Measurements from ENCODE around the gene NPFF. TPM values are rescaled to one million over a fixed set of nuclear protein-coding genes. Genes with fewer than 3 reads are reported as not detected.

The NPFF gene
- polyA plus RNA-seq, 1 donor (not counting 4 experiments of a cell fraction or from before 2014, with no cell fraction given) = not detected

GRCh38 chr12:53489242-53489864 lies 17.9 kb downstream of the NPFF start:
- no peak overlapping the region for H3K9ac ChIP-seq (ENCODE audit: control insufficient read depth, extremely low read depth, insufficient read depth, low read length)
- FAIRE-seq = no peak

GRCh38 chr12:53486736-53487487 lies 20.4 kb downstream of the NPFF start:
- Histone ChIP-seq H3K36me3 (ENCODE audit: control insufficient read depth in 2 of 2, extremely low read depth in 1 of 2, insufficient read depth in 2 of 2, low read length in 2 of 2) (peaks cover 12 to 23% of the 10 kb centered on the region in 2 experiments), H3K4me3 (ENCODE audit: control insufficient read depth in 2 of 3, extremely low read depth in 1 of 3, insufficient read depth in 2 of 3, low read depth in 1 of 3, low read length in 3 of 3) (no peak overlapping the region), H3K9ac (ENCODE audit: control insufficient read depth, extremely low read depth, insufficient read depth, low read length) (no peak overlapping the region), H3K27ac (ENCODE audit: control insufficient read depth, insufficient read depth, low read length) (no peak overlapping the region), H4K20me1 (ENCODE audit: control insufficient read depth, extremely low read depth, insufficient read depth, low read length) (peaks cover 5% of the 10 kb centered on the region), H2AFZ (ENCODE audit: control insufficient read depth, low read length) (no peak overlapping the region), H3K9me1 (ENCODE audit: control insufficient read depth, extremely low read depth, insufficient read depth, low read length) (no peaks in the 10 kb centered on the region), H3K27me3 (ENCODE audit: control insufficient read depth, extremely low read depth, insufficient read depth, low read length) (no peaks in the 10 kb centered on the region), H3K79me2 (ENCODE audit: control insufficient read depth, insufficient read depth, low read length) (no peaks in the 10 kb centered on the region), H3K4me1 (ENCODE audit: control insufficient read depth, extremely low read depth, insufficient read depth, low read length) (peaks cover 15% of the 10 kb centered on the region), H3K9me3 (ENCODE audit: control insufficient read depth, low read depth, low read length) (no peaks in the 10 kb centered on the region), H3K4me2 (ENCODE audit: control insufficient read depth, extremely low read depth, insufficient read depth, low read depth, low read length) (no peak overlapping the region)
- dilution Hi-C loops (cut with MboI; ENCODE audit: extremely low pct_ligation_motif_present, low sequenced_read_pairs) = no loop called here
- TF ChIP-seq, protein P1, sequence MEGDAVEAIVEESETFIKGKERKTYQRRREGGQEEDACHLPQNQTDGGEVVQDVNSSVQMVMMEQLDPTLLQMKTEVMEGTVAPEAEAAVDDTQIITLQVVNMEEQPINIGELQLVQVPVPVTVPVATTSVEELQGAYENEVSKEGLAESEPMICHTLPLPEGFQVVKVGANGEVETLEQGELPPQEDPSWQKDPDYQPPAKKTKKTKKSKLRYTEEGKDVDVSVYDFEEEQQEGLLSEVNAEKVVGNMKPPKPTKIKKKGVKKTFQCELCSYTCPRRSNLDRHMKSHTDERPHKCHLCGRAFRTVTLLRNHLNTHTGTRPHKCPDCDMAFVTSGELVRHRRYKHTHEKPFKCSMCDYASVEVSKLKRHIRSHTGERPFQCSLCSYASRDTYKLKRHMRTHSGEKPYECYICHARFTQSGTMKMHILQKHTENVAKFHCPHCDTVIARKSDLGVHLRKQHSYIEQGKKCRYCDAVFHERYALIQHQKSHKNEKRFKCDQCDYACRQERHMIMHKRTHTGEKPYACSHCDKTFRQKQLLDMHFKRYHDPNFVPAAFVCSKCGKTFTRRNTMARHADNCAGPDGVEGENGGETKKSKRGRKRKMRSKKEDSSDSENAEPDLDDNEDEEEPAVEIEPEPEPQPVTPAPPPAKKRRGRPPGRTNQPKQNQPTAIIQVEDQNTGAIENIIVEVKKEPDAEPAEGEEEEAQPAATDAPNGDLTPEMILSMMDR (optimal IDR thresholded peaks at IDR 0.05 in 1 of 3, IDR thresholded peaks at IDR 0.05 in 1 of 3, conservative IDR thresholded peaks at IDR 0.05 in 1 of 3; ENCODE audit: extremely low read depth in 1 of 3, insufficient read depth in 2 of 3, low read length in 3 of 3) = no peak
- TF ChIP-seq EZH2 (IDR thresholded peaks at IDR 0.05; ENCODE audit: low read length) = no peak
- no peak for DNase-seq (ENCODE audit: low read depth, low spot score)
- FAIRE-seq = no peak

More at GRCh38 chr12:53489242-53489864, 17.9 kb downstream of the NPFF start:
- TF ChIP-seq, protein P1 (optimal IDR thresholded peaks at IDR 0.05 in 1 of 3, IDR thresholded peaks at IDR 0.05 in 1 of 3, conservative IDR thresholded peaks at IDR 0.05 in 1 of 3; ENCODE audit: extremely low read depth in 1 of 3, insufficient read depth in 2 of 3, low read length in 3 of 3) = no peak
- no peak for TF ChIP-seq EZH2 (IDR thresholded peaks at IDR 0.05; ENCODE audit: low read length)
- H3K27ac ChIP-seq (ENCODE audit: control insufficient read depth, insufficient read depth, low read length) = no peak overlapping the region
- H2AFZ ChIP-seq (ENCODE audit: control insufficient read depth, low read length) = no peak overlapping the region
- DNase-seq (ENCODE audit: low read depth, low spot score) = no peak
- no peaks in the 10 kb centered on the region for H3K9me1 ChIP-seq (ENCODE audit: control insufficient read depth, extremely low read depth, insufficient read depth, low read length)
- H3K4me1 ChIP-seq (ENCODE audit: control insufficient read depth, extremely low read depth, insufficient read depth, low read length) = peaks cover 9% of the 10 kb centered on the region
- no peaks in the 10 kb centered on the region for H3K79me2 ChIP-seq (ENCODE audit: control insufficient read depth, insufficient read depth, low read length)
- H3K4me2 ChIP-seq (ENCODE audit: control insufficient read depth, extremely low read depth, insufficient read depth, low read depth, low read length) = no peak overlapping the region
- H3K36me3 ChIP-seq (ENCODE audit: control insufficient read depth in 2 of 2, extremely low read depth in 1 of 2, insufficient read depth in 2 of 2, low read length in 2 of 2) = peaks cover 7 to 10% of the 10 kb centered on the region in 2 experiments
- H3K4me3 ChIP-seq (ENCODE audit: control insufficient read depth in 2 of 3, extremely low read depth in 1 of 3, insufficient read depth in 2 of 3, low read depth in 1 of 3, low read length in 3 of 3) = no peak overlapping the region
- H3K9me3 ChIP-seq (ENCODE audit: control insufficient read depth, low read depth, low read length) = no peaks in the 10 kb centered on the region
- dilution Hi-C loops (cut with MboI; ENCODE audit: extremely low pct_ligation_motif_present, low sequenced_read_pairs) = no loop called here
- H3K27me3 ChIP-seq (ENCODE audit: control insufficient read depth, extremely low read depth, insufficient read depth, low read length) = no peaks in the 10 kb centered on the region
- no peaks in the 10 kb centered on the region for H4K20me1 ChIP-seq (ENCODE audit: control insufficient read depth, extremely low read depth, insufficient read depth, low read length)

Data from keratinocyte (primary cell).